ENCODE measurements around the gene DSC1.

- TF ChIP-seq CTCF (IDR thresholded peaks at IDR 0.05) (no peak), EP300 (IDR thresholded peaks at IDR 0.05) (no peak), POLR2A (IDR thresholded peaks at IDR 0.05) (no peak)
Measured at GRCh38 chr18:31162825-31163435, at the start of gene DSC1.
